ENCODE measurements around the gene COBL. TPM values are rescaled to one million over a fixed set of nuclear protein-coding genes. Genes with fewer than 3 reads are reported as not detected.

The COBL gene
- polyA plus RNA-seq, 1 donor (not counting 4 experiments of a cell fraction or from before 2014, with no cell fraction given): 4.5 TPM

GRCh38 chr7:51053160-51053925 is 263.3 kb downstream of the COBL start:
- Histone ChIP-seq H3K27ac (ENCODE audit: control insufficient read depth, insufficient read depth, low read length) (no peak overlapping the region), H3K27me3 (ENCODE audit: control insufficient read depth, extremely low read depth, insufficient read depth, low read length) (no peaks in the 10 kb centered on the region), H2AFZ (ENCODE audit: control insufficient read depth, low read length) (no peak overlapping the region), H3K4me1 (ENCODE audit: control insufficient read depth, extremely low read depth, insufficient read depth, low read length) (no peaks in the 10 kb centered on the region), H3K79me2 (ENCODE audit: control insufficient read depth, insufficient read depth, low read length) (no peaks in the 10 kb centered on the region), H4K20me1 (ENCODE audit: control insufficient read depth, extremely low read depth, insufficient read depth, low read length) (no peaks in the 10 kb centered on the region), H3K36me3 (ENCODE audit: control insufficient read depth in 2 of 2, extremely low read depth in 1 of 2, insufficient read depth in 2 of 2, low read length in 2 of 2) (no peaks in the 10 kb centered on the region), H3K9me1 (ENCODE audit: control insufficient read depth, extremely low read depth, insufficient read depth, low read length) (no peaks in the 10 kb centered on the region), H3K9me3 (ENCODE audit: control insufficient read depth, low read depth, low read length) (no peaks in the 10 kb centered on the region), H3K4me2 (ENCODE audit: control insufficient read depth, extremely low read depth, insufficient read depth, low read depth, low read length) (no peak overlapping the region), H3K9ac (ENCODE audit: control insufficient read depth, extremely low read depth, insufficient read depth, low read length) (no peak overlapping the region), H3K4me3 (ENCODE audit: control insufficient read depth in 2 of 3, extremely low read depth in 1 of 3, insufficient read depth in 2 of 3, low read depth in 1 of 3, low read length in 3 of 3) (no peak overlapping the region)
- TF ChIP-seq CTCF (optimal IDR thresholded peaks at IDR 0.05 in 1 of 3, IDR thresholded peaks at IDR 0.05 in 1 of 3, conservative IDR thresholded peaks at IDR 0.05 in 1 of 3; ENCODE audit: extremely low read depth in 1 of 3, insufficient read depth in 2 of 3, low read length in 3 of 3) (no peak), EZH2 (IDR thresholded peaks at IDR 0.05; ENCODE audit: low read length) (no peak)
- DNase-seq (ENCODE audit: low read depth, low spot score): no peak
- dilution Hi-C loops (cut with MboI; ENCODE audit: extremely low pct_ligation_motif_present, low sequenced_read_pairs): no loop called here
- FAIRE-seq: no peak

GRCh38 chr7:51046482-51046881 is 270.1 kb downstream of the COBL start:
- no peak overlapping the region for H3K4me3 ChIP-seq (ENCODE audit: control insufficient read depth in 2 of 3, extremely low read depth in 1 of 3, insufficient read depth in 2 of 3, low read depth in 1 of 3, low read length in 3 of 3)
- H3K9me1 ChIP-seq (ENCODE audit: control insufficient read depth, extremely low read depth, insufficient read depth, low read length): no peaks in the 10 kb centered on the region
- FAIRE-seq (no peak), DNase-seq (ENCODE audit: low read depth, low spot score) (no peak)
- TF ChIP-seq EZH2 (IDR thresholded peaks at IDR 0.05; ENCODE audit: low read length): no peak
- TF ChIP-seq CTCF (optimal IDR thresholded peaks at IDR 0.05 in 1 of 3, IDR thresholded peaks at IDR 0.05 in 1 of 3, conservative IDR thresholded peaks at IDR 0.05 in 1 of 3; ENCODE audit: extremely low read depth in 1 of 3, insufficient read depth in 2 of 3, low read length in 3 of 3): no peak
- H3K27ac ChIP-seq (ENCODE audit: control insufficient read depth, insufficient read depth, low read length): no peak overlapping the region
- no peak overlapping the region for H3K4me2 ChIP-seq (ENCODE audit: control insufficient read depth, extremely low read depth, insufficient read depth, low read depth, low read length)
- H3K79me2 ChIP-seq (ENCODE audit: control insufficient read depth, insufficient read depth, low read length): no peaks in the 10 kb centered on the region
- H2AFZ ChIP-seq (ENCODE audit: control insufficient read depth, low read length): no peak overlapping the region
- H3K9ac ChIP-seq (ENCODE audit: control insufficient read depth, extremely low read depth, insufficient read depth, low read length): no peak overlapping the region
- dilution Hi-C loops (cut with MboI; ENCODE audit: extremely low pct_ligation_motif_present, low sequenced_read_pairs): no loop called here
- no peaks in the 10 kb centered on the region for H3K36me3 ChIP-seq (ENCODE audit: control insufficient read depth in 2 of 2, extremely low read depth in 1 of 2, insufficient read depth in 2 of 2, low read length in 2 of 2)
- no peaks in the 10 kb centered on the region for H3K27me3 ChIP-seq (ENCODE audit: control insufficient read depth, extremely low read depth, insufficient read depth, low read length)
- no peaks in the 10 kb centered on the region for H4K20me1 ChIP-seq (ENCODE audit: control insufficient read depth, extremely low read depth, insufficient read depth, low read length)
- H3K4me1 ChIP-seq (ENCODE audit: control insufficient read depth, extremely low read depth, insufficient read depth, low read length): no peaks in the 10 kb centered on the region
- H3K9me3 ChIP-seq (ENCODE audit: control insufficient read depth, low read depth, low read length): no peaks in the 10 kb centered on the region
